DOHH2 (cell line): ENCODE data around the gene CDKAL1.

ENCODE experiments used
- CTCF ChIP-seq: fragments of 200-600 bp; sonication (generic); IDR thresholded peaks from one replicate; pipeline ENCODE4 v1.5.1; 2014; ENCODE audit warnings: antibody characterized with exemption, mild to moderate bottlenecking, low read depth, low read length; ENCODE audit not compliant: poor library complexity, severe bottlenecking
- EZH2phosphoT487 ChIP-seq: fragments of 200-600 bp; sonication (generic); IDR thresholded peaks from 2 replicates; pipeline ENCODE4 v1.6.1; 2017; ENCODE audit warnings: borderline replicate concordance, mild to moderate bottlenecking, antibody characterized with exemption, low read length, moderate library complexity, mixed read lengths

GRCh38 chr6:20548264-20548663 lies 14.0 kb downstream of the CDKAL1 start:
- no peak for TF ChIP-seq CTCF
- TF ChIP-seq EZH2phosphoT487: no peak
